SK-N-SH (cell line): Measurements from ENCODE around the gene PCDHA11. TPM values are rescaled to one million over a fixed set of nuclear protein-coding genes. Genes with fewer than 3 reads are reported as not detected.
"Not testable (repeated sequence)": the region's sequence is repeated elsewhere in the genome, so short reads cannot be mapped to it uniquely, and the experiment has no call there.

Experiments
- CTCF ChIA-PET: fragments of 300-600, 350-600 bp; formaldehyde crosslinking; extraction: SDS; loops from one replicate; lab custom pipeline; 2021; lab: Yijun Ruan, JAX
- POLR2A ChIA-PET: fragments of 350-600 bp; sonication (Branson Sonifier 250); formaldehyde crosslinking; extraction: SDS; loops from one replicate; lab custom pipeline; 2020; ENCODE audit warnings: antibody characterized with exemption, inconsistent platforms; lab: Yijun Ruan, JAX
- DNase-seq: peaks from one replicate; pipeline ENCODE4 v3.0.0; 2012
- H2AFZ ChIP-seq: fragments of 200-600 bp; sonication (generic); 2 replicates; pipeline ENCODE4 v1.8.1; 2016; ENCODE audit warnings: antibody characterized with exemption, mild to moderate bottlenecking, low read depth
- H3F3A ChIP-seq: fragments of 200-600 bp; sonication (generic); replicated peaks from 2 replicates; pipeline ENCODE3; 2016; ENCODE audit warnings: antibody characterized with exemption, mild to moderate bottlenecking; ENCODE audit not compliant: insufficient read depth
- H3K27ac ChIP-seq, 2 experiments: fragments of 200-500 bp in 1 of 2; fragments of 200-600 bp in 1 of 2; sonication (Bioruptor generic) in 1 of 2; sonication (generic), shearing (Covaris generic) in 1 of 2; 2 replicates each; pipeline versions ENCODE4 v1.5.1 to v1.6.1; 2014 to 2016; ENCODE audit warnings: low read depth in 2 of 2, inconsistent platforms in 1 of 2, low read length in 1 of 2, mild to moderate bottlenecking in 1 of 2, mixed read lengths in 1 of 2
- H3K27me3 ChIP-seq: fragments of 200-600 bp; sonication (generic), shearing (Covaris generic); 2 replicates; pipeline ENCODE4 v1.6.1; 2016; ENCODE audit warnings: mixed run types; ENCODE audit not compliant: insufficient read depth
- H3K36me3 ChIP-seq, 2 experiments: fragments of 200-500 bp in 1 of 2; fragments of 200-600 bp in 1 of 2; sonication (Bioruptor generic) in 1 of 2; sonication (generic) in 1 of 2; replicated peaks in 1 of 2; 2 replicates each; pipeline versions ENCODE3 to v1.5.1; 2014 to 2016; ENCODE audit warnings: low read length in 1 of 2, mild to moderate bottlenecking in 1 of 2; ENCODE audit not compliant: insufficient read depth in 2 of 2, control insufficient read depth in 1 of 2
- H3K4me1 ChIP-seq, 2 experiments: fragments of 200-500 bp in 1 of 2; fragments of 200-600 bp in 1 of 2; sonication (Bioruptor generic) in 1 of 2; sonication (generic), shearing (Covaris generic) in 1 of 2; 2 replicates each; pipeline versions ENCODE4 v1.5.1 to v1.6.1; 2014 to 2016; ENCODE audit warnings: low read depth in 1 of 2, low read length in 1 of 2, mixed run types in 1 of 2; ENCODE audit not compliant: insufficient read depth in 2 of 2, control insufficient read depth in 1 of 2
- H3K4me2 ChIP-seq: fragments of 200-600 bp; sonication (generic), shearing (Covaris generic); 2 replicates; pipeline ENCODE4 v1.6.1; 2017; ENCODE audit warnings: mixed run types
- H3K4me3 ChIP-seq, 2 experiments: fragments of 200-500 bp in 1 of 2; fragments of 200-600 bp in 1 of 2; sonication (Bioruptor generic) in 1 of 2; sonication (generic), shearing (Covaris generic) in 1 of 2; 2 replicates each; pipeline versions ENCODE4 v1.5.1 to v1.8.1; 2014 to 2016; ENCODE audit warnings: low read depth in 2 of 2, inconsistent platforms in 1 of 2, low read length in 1 of 2, mild to moderate bottlenecking in 1 of 2, mixed read lengths in 1 of 2, moderate library complexity in 1 of 2
- H3K79me2 ChIP-seq: fragments of 200-600 bp; sonication (generic); 2 replicates; pipeline ENCODE4 v1.8.1; 2017; ENCODE audit warnings: mild to moderate bottlenecking; ENCODE audit not compliant: insufficient read depth
- H3K9ac ChIP-seq: fragments of 200-600 bp; sonication (generic); 2 replicates; pipeline ENCODE4 v1.6.1; 2017; ENCODE audit warnings: mixed run types
- H3K9me2 ChIP-seq: fragments of 200-600 bp; sonication (generic); 2 replicates; pipeline ENCODE4 v1.6.1; 2017; ENCODE audit warnings: mixed run types
- H3K9me3 ChIP-seq: fragments of 200-600 bp; sonication (generic); 2 replicates; pipeline ENCODE4 v1.6.1; 2017; ENCODE audit warnings: mixed run types, mild to moderate bottlenecking, moderate library complexity
- H4K20me1 ChIP-seq: fragments of 200-600 bp; sonication (generic); 2 replicates; pipeline ENCODE4 v1.6.1; 2017; ENCODE audit warnings: mild to moderate bottlenecking, mixed run types; ENCODE audit not compliant: insufficient read depth
- CHD2 ChIP-seq: fragments of 150-350 bp; IDR thresholded peaks from 2 replicates; pipeline ENCODE4 v1.6.1; 2018; ENCODE audit warnings: low read length; ENCODE audit not compliant: partially characterized antibody
- CTCF ChIP-seq: fragments of 200-600 bp; sonication (generic); IDR thresholded peaks from 2 replicates; pipeline ENCODE4 v1.6.1; 2017; ENCODE audit warnings: antibody characterized with exemption, mild to moderate bottlenecking, moderate library complexity
- EP300 ChIP-seq, 2 experiments: IDR thresholded peaks; 2 replicates each; pipeline versions ENCODE4 v1.4.0 to v1.6.1; 2012; ENCODE audit warnings: borderline replicate concordance in 1 of 2, low read depth in 1 of 2, low read length in 1 of 2
- FOSL2 ChIP-seq: IDR thresholded peaks from 2 replicates; pipeline ENCODE4 v1.4.0; 2012; ENCODE audit warnings: low read depth, mild to moderate bottlenecking, moderate library complexity, borderline replicate concordance
- GABPA ChIP-seq: IDR thresholded peaks from 2 replicates; pipeline ENCODE4 v1.4.0; 2012; ENCODE audit warnings: low read depth, mild to moderate bottlenecking
- RAD21 ChIP-seq: IDR thresholded peaks from 2 replicates; pipeline ENCODE4 v1.6.1; 2012; ENCODE audit warnings: mild to moderate bottlenecking, low read length
- REST ChIP-seq: IDR thresholded peaks from 2 replicates; pipeline ENCODE4 v1.6.1; 2012; ENCODE audit warnings: mild to moderate bottlenecking, low read depth, low read length, moderate library complexity
- RXRA ChIP-seq: IDR thresholded peaks from 2 replicates; pipeline ENCODE4 v1.4.0; 2012; ENCODE audit warnings: low read depth, mild to moderate bottlenecking, borderline replicate concordance
- SIN3A ChIP-seq: IDR thresholded peaks from 2 replicates; pipeline ENCODE4 v1.6.1; 2012; ENCODE audit warnings: low read depth, mild to moderate bottlenecking, low read length, moderate library complexity, borderline replicate concordance
- TAF1 ChIP-seq: IDR thresholded peaks from 2 replicates; pipeline ENCODE4 v1.6.1; 2012; ENCODE audit warnings: low read depth, mild to moderate bottlenecking, low read length, moderate library complexity, borderline replicate concordance
- TCF12 ChIP-seq: IDR thresholded peaks from 2 replicates; pipeline ENCODE4 v1.4.0; 2012
- USF2 ChIP-seq: fragments of 150-350 bp; IDR thresholded peaks from 2 replicates; pipeline ENCODE4 v1.6.1; 2017; ENCODE audit warnings: antibody characterized with exemption, low read length, low read depth, borderline replicate concordance
- WGBS: methylation state at CpG from one replicate; pipeline ENCODE4 v1.1.6; 2017; ENCODE audit warnings: low lambda C conversion rate; 5-methylcytosine and 5-hydroxymethylcytosine counted together
- polyA plus RNA-seq, 3 experiments: library from polyadenylated mRNA; depleted of rRNA; stranded (reverse); fragments of >200 nt; gene quantifications; 2 replicates each; pipeline ENCODE4 v1.2.3, GENCODE V29; 2012

Gene PCDHA11
- polyA plus RNA-seq, 1 of the 3 experiments (the other 2 are of a cell fraction) = not detected

GRCh38 chr5:140875085-140876065 lies 6.6 kb downstream of the PCDHA11 start, which contains the start of gene PCDHA12 (continued):
- TF ChIP-seq REST (no peak), RAD21 (peak; percentile 84), EP300 (IDR thresholded peaks at IDR 0.05; ENCODE audit: borderline replicate concordance in 1 of 2, low read depth in 1 of 2, low read length in 1 of 2) (no peak), FOSL2 (no peak), TCF12 (no peak), RXRA (no peak), GABPA (no peak), TAF1 (no peak), CHD2 (no peak), CTCF (peak; percentile 62), USF2 (no peak), SIN3A (no peak)

GRCh38 chr5:140876541-140877261 lies 7.9 kb downstream of the PCDHA11 start:
- H3K4me1 ChIP-seq, H3F3A ChIP-seq, H3K4me2 ChIP-seq, H3K4me3 ChIP-seq, H3K9ac ChIP-seq, DNase-seq, H3K36me3 ChIP-seq, H3K27me3 ChIP-seq, H3K79me2 ChIP-seq, H3K27ac ChIP-seq, POLR2A ChIA-PET, H3K9me3 ChIP-seq, H3K9me2 ChIP-seq, H4K20me1 ChIP-seq, H2AFZ ChIP-seq: not testable (repeated sequence)
- 91% methylated on average over 80 of the region's 80 CpGs for WGBS
- CTCF ChIA-PET = interaction anchor here (0.8 to 6.0 kb wide), 17 partner anchors 8 to 191 kb away, joined by 3 to 89 read pairs (median 6); partner anchors contain the start of genes PCDHA8, PCDHAC1 and PCDHAC2
